Upper lobe of right lung (tissue), 1 donor: ENCODE results near the gene PDXK. TPM values are rescaled to one million over a fixed set of nuclear protein-coding genes. Genes with fewer than 3 reads are reported as not detected.
"Not testable (repeated sequence)": the region's sequence is repeated elsewhere in the genome, so short reads cannot be mapped to it uniquely, and the experiment has no call there.

Experiments
- ATAC-seq: fragments of 200-7000 bp; cut with Tn5 transposase; one replicate; pipeline ENCODE4 v1.9.1; 2020; ENCODE audit warnings: mild to moderate bottlenecking, moderate library complexity
- DNase-seq: peaks from one replicate; pipeline ENCODE4 v3.0.0-alpha.2; 2020
- H3K27ac ChIP-seq: fragments of 200-600 bp; one replicate; pipeline ENCODE4 v1.8.0; 2022
- H3K27me3 ChIP-seq: fragments of 200-600 bp; one replicate; pipeline ENCODE4 v1.8.0; 2022; ENCODE audit warnings: mild to moderate bottlenecking
- H3K36me3 ChIP-seq: fragments of 200-600 bp; one replicate; pipeline ENCODE4 v1.8.0; 2022
- H3K4me1 ChIP-seq: fragments of 200-600 bp; one replicate; pipeline ENCODE4 v1.8.0; 2022
- H3K4me3 ChIP-seq: fragments of 200-600 bp; one replicate; pipeline ENCODE4 v1.8.0; 2022; ENCODE audit warnings: mild to moderate bottlenecking
- H3K9me3 ChIP-seq: fragments of 200-600 bp; one replicate; pipeline ENCODE4 v1.8.0; 2022
- CTCF ChIP-seq: fragments of 200-600 bp; IDR thresholded peaks from one replicate; pipeline ENCODE4 v1.8.0; 2022; ENCODE audit warnings: antibody characterized with exemption
- intact Hi-C: fragments of 100-400 bp; cut with DNase I; formaldehyde crosslinking; loops from one replicate; pipeline ENCODE4 v1.11.0; 2022
- long read RNA-seq: library from polyadenylated mRNA; unstranded; transcript quantifications from one replicate; pipeline ENCODE4 v2.0.0, GENCODE V29; 2021
- total RNA-seq: library from RNA; stranded (reverse); fragmentation: NEBNext Ultra II Directional; extraction: Animal tissue kit (Norgen Biotek cat#: 25700); gene quantifications from one replicate; pipeline ENCODE4 v1.2.1, GENCODE V29; 2021
- donor health status: DM: no; HTN: yes; CAD: no; lungs with severe emphysema.

PDXK gene
- 280 TPM for total RNA-seq
- long read RNA-seq, full-length matches to known transcripts, result 156 of 313 reads
- long read RNA-seq, partial matches to known transcripts, result 14 of 313 reads
- long read RNA-seq, other reads (novel, unspliced or antisense), result 143 of 313 reads

- intact Hi-C loops, result no loop called here
- H3K4me1 ChIP-seq, result peaks cover 32% of the 10 kb centered on the region
Measured at GRCh38 chr21:43718872-43719747, at the start of gene PDXK. Gene PDXK (plus strand): TSS chr21:43719129. CDS start chr21:43719295, 166 bp downstream.

GRCh38 chr21:43669828-43670605 lies 48.9 kb upstream of the PDXK start:
- Histone ChIP-seq H3K4me1 (no peaks in the 10 kb centered on the region), H3K27ac (no peak overlapping the region), H3K27me3 (no peaks in the 10 kb centered on the region), H3K9me3 (no peaks in the 10 kb centered on the region), H3K4me3 (no peak overlapping the region), H3K36me3 (peaks cover 47% of the 10 kb centered on the region)
- DNase-seq, result no peak
- intact Hi-C loops, result no loop called here
- ATAC-seq, result no peak
- TF ChIP-seq CTCF, result no peak

More at GRCh38 chr21:43718872-43719747, at the start of gene PDXK:
- H3K36me3 ChIP-seq, result peaks cover 9% of the 10 kb centered on the region
- H3K27me3 ChIP-seq, result no peaks in the 10 kb centered on the region
- H3K9me3 ChIP-seq, result no peaks in the 10 kb centered on the region
- H3K27ac ChIP-seq, result peak within 1 kb of the TSS; percentile 96
- ATAC-seq (peak; percentile 92), DNase-seq (peak; percentile 95)
- H3K4me3 ChIP-seq, result peak within 1 kb of the TSS; percentile 99
- TF ChIP-seq CTCF, result no peak

- Histone ChIP-seq H3K9me3 (no peaks in the 10 kb centered on the region), H3K27ac (no peak overlapping the region), H3K4me1 (no peaks in the 10 kb centered on the region), H3K36me3 (peaks cover 88% of the 10 kb centered on the region), H3K4me3 (no peak overlapping the region), H3K27me3 (no peaks in the 10 kb centered on the region)
- intact Hi-C loops, result no loop called here
- DNase-seq (no peak), ATAC-seq (no peak)
- TF ChIP-seq CTCF, result no peak
Measured at GRCh38 chr21:43675871-43676270, 43.1 kb upstream of the PDXK start.

DNA sequence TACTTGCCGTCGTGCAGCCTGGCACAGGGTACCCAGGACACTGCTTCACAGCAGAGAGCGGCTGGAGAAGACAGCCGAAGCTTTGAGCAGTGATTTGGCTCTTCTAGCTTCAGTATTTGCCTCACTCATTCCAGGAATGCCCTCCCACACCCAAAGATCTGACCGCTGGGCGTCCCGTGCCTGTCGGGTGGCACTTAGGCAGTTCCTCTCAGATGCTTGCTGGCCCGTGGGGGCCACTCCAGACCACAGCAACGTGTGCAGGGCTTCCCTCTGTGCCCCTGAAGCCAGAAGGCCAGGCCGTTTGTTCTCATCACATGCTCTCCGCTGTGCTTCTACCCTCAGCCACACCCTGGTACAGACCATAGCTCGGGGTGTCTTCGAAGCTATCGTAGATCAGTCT lies 42.5 kb upstream of the PDXK start:
- no peak for DNase-seq
- no peaks in the 10 kb centered on the region for H3K27me3 ChIP-seq
- H3K36me3 ChIP-seq, result peaks cover 86% of the 10 kb centered on the region
- H3K9me3 ChIP-seq, result no peaks in the 10 kb centered on the region
- no peak for ATAC-seq
- H3K4me1 ChIP-seq, result no peaks in the 10 kb centered on the region
- TF ChIP-seq CTCF, result no peak
- intact Hi-C loops, result no loop called here
- H3K4me3 ChIP-seq, result no peak overlapping the region
- H3K27ac ChIP-seq, result no peak overlapping the region

GRCh38 chr21:43679951-43680350 lies 39.0 kb upstream of the PDXK start:
- H3K36me3 ChIP-seq, result peaks cover 87% of the 10 kb centered on the region

GRCh38 chr21:43680421-43680820 lies 38.5 kb upstream of the PDXK start:
- H3K36me3 ChIP-seq, result peaks cover 87% of the 10 kb centered on the region
- H3K27ac ChIP-seq, DNase-seq, intact Hi-C loops, H3K4me1 ChIP-seq, H3K4me3 ChIP-seq, H3K9me3 ChIP-seq, ATAC-seq, H3K27me3 ChIP-seq: not testable (repeated sequence)

More at GRCh38 chr21:43679951-43680350, 39.0 kb upstream of the PDXK start:
- H3K27me3 ChIP-seq, result no peaks in the 10 kb centered on the region
- no peak for DNase-seq
- no peaks in the 10 kb centered on the region for H3K4me1 ChIP-seq
- no peak for TF ChIP-seq CTCF
- no peaks in the 10 kb centered on the region for H3K9me3 ChIP-seq
- no peak overlapping the region for H3K27ac ChIP-seq
- no peak for ATAC-seq
- intact Hi-C loops, result no loop called here
- H3K4me3 ChIP-seq, result no peak overlapping the region
